Stimulated activated CD4-positive, alpha-beta T cell treated with anti-CD3 and anti-CD28 coated beads, TNF-alpha, amount 100 ng/mL, for 24 hours (primary cell): ENCODE results near the gene BICC1.
"Not testable (repeated sequence)": the region's sequence is repeated elsewhere in the genome, so short reads cannot be mapped to it uniquely, and the experiment has no call there.

Experiments used
- DNase-seq, 3 experiments: peaks; one replicate each; pipeline ENCODE4 v3.0.0-alpha.2; 2020; ENCODE audit warnings: low read depth in 3 of 3

BICC1 gene

DNA sequence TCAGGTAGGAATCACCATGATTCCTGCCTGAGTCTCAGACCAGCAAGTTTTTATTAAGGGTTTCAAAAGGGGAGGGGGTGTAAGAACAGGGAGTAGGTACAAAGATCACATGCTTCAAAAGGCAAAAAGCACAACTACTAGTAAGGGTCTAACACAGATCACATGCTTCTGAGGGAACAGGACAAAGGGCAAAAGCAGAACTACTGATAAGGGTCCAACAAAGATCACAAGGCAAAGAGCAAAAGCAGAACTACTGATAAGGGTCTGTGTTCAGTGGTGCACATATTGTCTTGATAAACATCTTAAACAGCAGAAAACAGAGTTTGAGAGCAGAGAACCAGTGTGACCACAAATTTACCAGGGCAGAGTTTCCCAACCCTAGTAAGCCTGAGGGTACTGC, 84.5 kb downstream of the BICC1 start:
- DNase-seq = not testable (repeated sequence)

DNA sequence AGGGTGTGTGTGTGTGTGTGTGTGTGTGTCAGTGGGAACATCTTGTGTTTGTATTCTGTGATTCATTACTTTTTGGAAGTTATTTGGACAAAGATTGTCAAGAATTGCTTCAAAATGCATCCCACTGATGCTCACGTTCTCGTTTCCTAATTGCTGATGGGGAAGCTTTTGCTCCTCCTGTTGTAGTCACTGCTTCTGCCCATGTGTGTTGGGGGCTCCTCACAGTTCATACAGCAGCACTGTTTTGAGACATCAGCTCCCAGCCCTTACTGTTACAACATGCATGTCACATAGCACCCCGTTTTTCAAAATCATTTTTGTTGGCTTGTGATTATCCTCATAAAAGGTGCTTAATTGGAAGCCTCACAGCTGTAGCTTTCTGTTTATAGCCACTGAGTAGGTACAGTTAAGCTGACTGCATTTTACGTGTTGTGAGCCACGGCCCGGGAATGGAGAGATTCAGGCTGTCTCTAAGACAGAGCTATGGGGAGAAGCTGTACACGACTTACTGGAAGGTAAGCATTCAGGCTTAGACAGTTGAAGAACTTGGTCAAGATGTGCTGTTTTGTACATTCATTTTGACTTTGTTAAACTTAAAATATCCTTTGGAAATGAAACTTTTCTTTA, 87.4 kb downstream of the BICC1 start:
- DNase-seq = no peak

GRCh38 chr10:58608351-58608750, 95.7 kb downstream of the BICC1 start:
- DNase-seq = no peak

- no peak for DNase-seq
Measured at GRCh38 chr10:58608826-58609531, 96.3 kb downstream of the BICC1 start.

GRCh38 chr10:58609532-58610150, 97.0 kb downstream of the BICC1 start:
- DNase-seq = no peak

GRCh38 chr10:58615237-58615935, 102.7 kb downstream of the BICC1 start:
- DNase-seq = no peak

- no peak for DNase-seq
Measured at GRCh38 chr10:58618158-58618676, 105.5 kb downstream of the BICC1 start.

- DNase-seq = no peak
Measured at GRCh38 chr10:58621379-58622077, 108.9 kb downstream of the BICC1 start.

GRCh38 chr10:58622246-58622645, 109.6 kb downstream of the BICC1 start:
- no peak for DNase-seq

GRCh38 chr10:58625070-58625469, 112.4 kb downstream of the BICC1 start:
- no peak for DNase-seq

- no peak for DNase-seq
Measured at GRCh38 chr10:58627392-58627791, 114.7 kb downstream of the BICC1 start.

- DNase-seq = no peak
Measured at GRCh38 chr10:58631715-58632114, 119.0 kb downstream of the BICC1 start.

DNA sequence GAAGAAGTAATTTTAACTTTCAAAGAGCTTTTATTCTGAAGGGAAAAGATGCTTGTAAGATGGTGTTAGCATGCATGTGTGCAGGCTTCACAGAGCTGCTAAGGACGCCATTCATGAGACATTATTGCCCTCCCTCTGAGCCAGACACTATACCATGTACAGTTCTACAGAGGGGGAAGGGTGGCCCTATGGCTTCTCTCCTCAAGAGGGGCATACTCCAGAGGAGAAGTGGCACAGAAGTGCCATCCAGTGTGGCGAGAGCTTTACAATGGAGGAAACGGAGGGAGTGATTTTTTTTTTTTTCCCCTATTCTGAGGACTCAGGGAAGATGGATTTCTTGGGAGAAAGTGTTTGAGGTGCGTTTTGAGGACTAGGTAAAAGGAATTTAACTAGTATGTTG, 119.5 kb downstream of the BICC1 start:
- DNase-seq = no peak

DNA sequence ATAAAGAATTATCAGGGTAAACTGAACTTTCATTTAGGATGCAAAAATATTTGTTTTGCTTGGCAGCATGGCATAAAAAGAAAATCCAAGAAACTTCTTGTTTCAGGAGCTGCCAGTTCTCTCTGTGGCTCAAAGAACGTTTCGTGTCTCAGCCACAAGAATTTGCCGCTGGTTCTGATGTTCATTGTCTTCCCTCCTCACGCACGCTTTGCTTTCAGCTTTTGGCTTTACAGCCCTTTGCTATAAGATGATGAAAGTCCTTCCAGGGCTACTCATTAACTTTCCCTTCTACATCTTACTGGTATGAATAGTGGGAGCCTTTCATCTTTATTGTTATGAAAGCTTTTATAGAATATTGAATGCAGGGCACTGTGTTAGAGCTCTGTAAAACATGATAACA, 124.7 kb downstream of the BICC1 start:
- DNase-seq = no peak

DNA sequence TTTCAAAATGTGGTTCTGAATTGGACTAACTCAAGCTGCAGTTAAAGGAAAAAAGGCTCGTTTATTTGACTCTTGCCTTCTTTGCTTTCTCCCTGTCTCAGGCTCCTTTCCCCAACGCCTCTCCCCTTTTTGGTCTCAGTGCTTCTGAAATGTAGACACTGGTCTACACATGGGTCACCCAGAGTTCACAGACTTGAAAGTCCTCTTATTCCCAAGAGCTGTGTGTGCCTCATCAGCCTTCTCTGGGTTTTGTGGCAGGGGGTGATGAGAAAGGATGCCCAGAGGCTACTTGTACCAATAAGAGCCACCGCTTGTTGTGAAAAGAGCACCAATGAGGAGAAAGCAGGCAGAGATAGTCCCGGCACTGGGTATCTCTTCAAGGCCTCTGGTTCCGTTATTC, 125.7 kb downstream of the BICC1 start:
- DNase-seq = no peak

GRCh38 chr10:58641095-58641531, 128.4 kb downstream of the BICC1 start:
- no peak for DNase-seq

DNA sequence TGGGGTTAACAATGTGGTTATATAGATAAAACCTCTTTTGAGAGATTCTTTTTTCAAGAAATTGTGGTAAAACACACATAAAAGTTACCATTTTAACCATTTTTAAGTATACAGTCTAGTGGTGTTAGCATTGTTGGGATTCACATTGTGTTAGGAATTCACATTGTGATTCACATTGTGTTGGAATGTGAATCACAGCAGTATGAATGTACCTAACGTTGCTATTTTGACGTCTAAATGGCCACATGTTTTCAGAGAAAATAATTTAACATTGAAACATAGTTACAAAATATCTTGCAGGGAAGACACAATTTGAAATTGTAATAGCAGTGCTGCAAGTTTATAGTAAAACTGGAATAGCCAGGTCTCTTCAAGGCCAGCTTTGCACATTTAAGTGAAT, 129.0 kb downstream of the BICC1 start:
- DNase-seq = no peak

DNA sequence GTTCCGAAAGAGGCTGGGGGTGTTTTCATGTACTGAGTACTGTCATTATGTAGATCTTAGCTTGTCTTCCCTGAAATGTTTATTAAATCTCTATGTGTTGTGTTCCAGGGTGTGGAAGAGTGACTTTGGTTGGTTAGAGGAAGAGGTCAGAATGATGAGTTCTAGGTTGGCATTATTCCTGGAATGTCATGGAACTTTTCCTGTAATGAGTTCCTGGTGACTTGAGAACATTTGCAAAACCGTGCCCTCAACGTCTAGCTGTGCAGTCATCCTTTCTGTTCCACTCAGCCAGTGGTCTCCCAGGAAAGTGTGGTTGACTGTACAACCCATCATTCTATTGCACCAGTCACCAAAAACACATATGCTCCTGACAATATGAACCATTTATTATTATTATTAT, 129.6 kb downstream of the BICC1 start:
- no peak for DNase-seq

- no peak for DNase-seq
Measured at GRCh38 chr10:58642916-58643428, 130.3 kb downstream of the BICC1 start.

DNA sequence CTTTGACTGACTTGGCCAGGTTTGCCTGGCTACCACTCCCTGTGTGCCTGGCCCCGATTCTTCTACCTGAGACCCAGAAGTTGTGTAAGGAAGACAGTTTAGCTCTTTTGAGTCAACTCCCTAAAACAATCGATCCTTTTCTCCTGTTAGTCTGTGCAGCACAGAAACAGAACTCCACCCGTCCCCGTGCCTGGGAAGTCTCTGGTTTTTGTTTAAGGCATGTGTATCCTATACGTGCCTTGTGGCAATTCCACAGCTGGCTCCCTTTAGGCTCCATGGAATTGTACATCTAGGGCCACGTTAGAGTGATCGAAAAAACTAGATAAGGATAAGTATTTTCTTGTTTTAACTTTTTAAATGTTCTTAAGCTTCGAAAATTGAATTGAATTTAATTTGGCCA, 131.6 kb downstream of the BICC1 start:
- no peak for DNase-seq

- DNase-seq = no peak
Measured at GRCh38 chr10:58645416-58646146, 132.9 kb downstream of the BICC1 start.
